ENCODE data around the gene TMEM247. TPM values are rescaled to one million over a fixed set of nuclear protein-coding genes. Genes with fewer than 3 reads are reported as not detected.
A peak's percentile ranks its signal among the peaks of the same experiment; 100 is the strongest.
"Not testable (repeated sequence)": the region's sequence is repeated elsewhere in the genome, so short reads cannot be mapped to it uniquely, and the experiment has no call there.

The TMEM247 gene
- total RNA-seq, 1 donor from 2014 or later = not detected

- intact Hi-C loops (cut with DNase I) = no loop called here
- ATAC-seq (ENCODE audit: poor library complexity) = peak; percentile 83
- no peak for DNase-seq
Observed at GRCh38 chr2:46451131-46451711, 28.1 kb upstream of the TMEM247 start.

GRCh38 chr2:46456789-46457188 is 22.6 kb upstream of the TMEM247 start:
- DNase-seq = no peak
- no peak for ATAC-seq (ENCODE audit: poor library complexity)
- intact Hi-C loops (cut with DNase I) = loop anchor here (5.0 kb wide), 1 partner anchor 69 kb away; no protein-coding TSS in a partner anchor

GRCh38 chr2:46458763-46459500 is 20.4 kb upstream of the TMEM247 start:
- DNase-seq = no peak
- intact Hi-C loops (cut with DNase I) = loop anchor here (2.0 to 5.0 kb wide), 2 partner anchors 72 to 466 kb away; no protein-coding TSS in a partner anchor
- no peak for ATAC-seq (ENCODE audit: poor library complexity)

GRCh38 chr2:46459694-46460093 is 19.7 kb upstream of the TMEM247 start:
- DNase-seq (no peak), ATAC-seq (ENCODE audit: poor library complexity) (no peak)
- intact Hi-C loops (cut with DNase I) = loop anchor here (2.0 to 5.0 kb wide), 2 partner anchors 72 to 467 kb away; no protein-coding TSS in a partner anchor

- intact Hi-C loops (cut with DNase I) = no loop called here
Observed at GRCh38 chr2:46460241-46460921, 19.0 kb upstream of the TMEM247 start.

GRCh38 chr2:46461011-46461674 is 18.2 kb upstream of the TMEM247 start:
- intact Hi-C loops (cut with DNase I) = no loop called here
- ATAC-seq (ENCODE audit: poor library complexity) (peak; percentile 78), DNase-seq (peak; percentile 87)

More at GRCh38 chr2:46460241-46460921, 19.0 kb upstream of the TMEM247 start:
- peak; percentile 57 for ATAC-seq (ENCODE audit: poor library complexity)
- peak; percentile 85 for DNase-seq

GRCh38 chr2:46461709-46462171 is 17.6 kb upstream of the TMEM247 start:
- ATAC-seq (ENCODE audit: poor library complexity) (peak; percentile 3), DNase-seq (no peak)
- intact Hi-C loops (cut with DNase I) = no loop called here

GRCh38 chr2:46462936-46463335 is 16.4 kb upstream of the TMEM247 start:
- no peak for DNase-seq
- intact Hi-C loops (cut with DNase I) = no loop called here
- ATAC-seq (ENCODE audit: poor library complexity) = no peak

GRCh38 chr2:46469116-46469515 is 10.2 kb upstream of the TMEM247 start:
- DNase-seq = no peak
- no peak for ATAC-seq (ENCODE audit: poor library complexity)
- intact Hi-C loops (cut with DNase I) = no loop called here

- intact Hi-C loops (cut with DNase I) = no loop called here
- ATAC-seq (ENCODE audit: poor library complexity) (peak; percentile 12), DNase-seq (no peak)
Observed at GRCh38 chr2:46469700-46470099, 9.7 kb upstream of the TMEM247 start.

- intact Hi-C loops (cut with DNase I) = no loop called here
- ATAC-seq (ENCODE audit: poor library complexity) (peak; percentile 61), DNase-seq (no peak)
Observed at GRCh38 chr2:46470114-46470628, 9.2 kb upstream of the TMEM247 start.

- DNase-seq (no peak), ATAC-seq (ENCODE audit: poor library complexity) (no peak)
- intact Hi-C loops (cut with DNase I) = no loop called here
Observed at GRCh38 chr2:46471019-46471583, 8.3 kb upstream of the TMEM247 start.

- ATAC-seq (ENCODE audit: poor library complexity) = no peak
- DNase-seq = no peak
- intact Hi-C loops (cut with DNase I) = no loop called here
Observed at GRCh38 chr2:46471697-46472096, 7.7 kb upstream of the TMEM247 start.

- ATAC-seq (ENCODE audit: poor library complexity); intact Hi-C loops (cut with DNase I); DNase-seq: not testable (repeated sequence)
Observed at GRCh38 chr2:46472165-46472564, 7.2 kb upstream of the TMEM247 start.

GRCh38 chr2:46477462-46477861 is 1.9 kb upstream of the TMEM247 start:
- DNase-seq; ATAC-seq (ENCODE audit: poor library complexity); intact Hi-C loops (cut with DNase I): not testable (repeated sequence)

GRCh38 chr2:46477925-46478324 is 1.4 kb upstream of the TMEM247 start:
- DNase-seq (no peak), ATAC-seq (ENCODE audit: poor library complexity) (no peak)
- intact Hi-C loops (cut with DNase I) = no loop called here

GRCh38 chr2:46480562-46480961 is 1.2 kb downstream of the TMEM247 start:
- ATAC-seq (ENCODE audit: poor library complexity) = no peak
- no peak for DNase-seq
- intact Hi-C loops (cut with DNase I) = no loop called here

Data from Right ventricle myocardium superior (tissue), 1 donor.